Chondrocyte (in vitro differentiated cells): Measurements from ENCODE around the gene TLE3. TPM values are rescaled to one million over a fixed set of nuclear protein-coding genes. Genes with fewer than 3 reads are reported as not detected.

Experiments
- DNase-seq: peaks from one replicate; pipeline ENCODE4 v3.0.0; 2021; ENCODE audit warnings: mixed read lengths, low spot score
- H3K27ac Mint-ChIP-seq: one replicate; pipeline ENCODE4 v1.8.0; 2021; ENCODE audit warnings: mild to moderate bottlenecking, moderate library complexity, mixed read lengths; ENCODE audit not compliant: unreplicated experiment
- H3K27me3 Mint-ChIP-seq: 2 replicates; pipeline ENCODE4 v1.8.0; 2021; ENCODE audit warnings: low read depth, mixed read lengths
- H3K36me3 Mint-ChIP-seq: 2 replicates; pipeline ENCODE4 v1.8.0; 2021; ENCODE audit warnings: low read depth, mixed read lengths
- H3K4me1 Mint-ChIP-seq: 2 replicates; pipeline ENCODE4 v1.8.0; 2021; ENCODE audit warnings: low read depth, mild to moderate bottlenecking, mixed read lengths
- H3K4me3 Mint-ChIP-seq: one replicate; pipeline ENCODE4 v1.8.0; 2021; ENCODE audit warnings: mild to moderate bottlenecking, moderate library complexity, mixed read lengths; ENCODE audit not compliant: unreplicated experiment
- H3K9me3 Mint-ChIP-seq: 2 replicates; pipeline ENCODE4 v1.8.0; 2021; ENCODE audit warnings: low read depth, mixed read lengths
- CTCF ChIP-seq: fragments of 200-600 bp; sonication (generic); IDR thresholded peaks from 2 replicates; pipeline ENCODE4 v1.5.0; 2021; ENCODE audit warnings: antibody characterized with exemption, mild to moderate bottlenecking, moderate library complexity
- total RNA-seq: library from RNA; stranded (reverse); gene quantifications from 3 replicates; pipeline ENCODE4 v1.2.1, GENCODE V29; 2021

TLE3 gene
- total RNA-seq, 1 donor from 2014 or later = 53.4 TPM

- Mint-ChIP-seq H3K27me3 (no peaks in the 10 kb centered on the region), H3K36me3 (peaks cover 34% of the 10 kb centered on the region), H3K9me3 (no peaks in the 10 kb centered on the region), H3K27ac (no peak overlapping the region), H3K4me3 (no peak overlapping the region), H3K4me1 (peaks cover 36% of the 10 kb centered on the region)
- no peak for DNase-seq
- TF ChIP-seq CTCF = no peak
Observed at GRCh38 chr15:70064441-70064840, 33.3 kb downstream of the TLE3 start.

- TF ChIP-seq CTCF = no peak
- H3K36me3 Mint-ChIP-seq = peaks cover 37% of the 10 kb centered on the region
Observed at GRCh38 chr15:70063980-70064379, 33.7 kb downstream of the TLE3 start.

GRCh38 chr15:70063261-70063925 lies 34.3 kb downstream of the TLE3 start:
- Mint-ChIP-seq H3K27me3 (no peaks in the 10 kb centered on the region), H3K36me3 (peaks cover 37% of the 10 kb centered on the region), H3K27ac (no peak overlapping the region), H3K4me1 (peaks cover 36% of the 10 kb centered on the region), H3K9me3 (no peaks in the 10 kb centered on the region), H3K4me3 (no peak overlapping the region)
- DNase-seq = no peak
- no peak for TF ChIP-seq CTCF

More at GRCh38 chr15:70063980-70064379, 33.7 kb downstream of the TLE3 start:
- no peak overlapping the region for H3K27ac Mint-ChIP-seq
- no peaks in the 10 kb centered on the region for H3K27me3 Mint-ChIP-seq
- H3K4me1 Mint-ChIP-seq = peaks cover 36% of the 10 kb centered on the region
- DNase-seq = no peak
- no peaks in the 10 kb centered on the region for H3K9me3 Mint-ChIP-seq
- no peak overlapping the region for H3K4me3 Mint-ChIP-seq

- Mint-ChIP-seq H3K27ac (peak overlapping the region; percentile 80), H3K36me3 (peaks cover 42% of the 10 kb centered on the region), H3K4me3 (peak overlapping the region; percentile 33), H3K9me3 (no peaks in the 10 kb centered on the region), H3K27me3 (no peaks in the 10 kb centered on the region), H3K4me1 (peaks cover 36% of the 10 kb centered on the region)
- DNase-seq = no peak
- no peak for TF ChIP-seq CTCF
Observed at GRCh38 chr15:70062321-70062956, 35.3 kb downstream of the TLE3 start.

- H3K9me3 Mint-ChIP-seq = no peaks in the 10 kb centered on the region
- H3K27ac Mint-ChIP-seq = no peak overlapping the region
- H3K4me1 Mint-ChIP-seq = peaks cover 36% of the 10 kb centered on the region
- TF ChIP-seq CTCF = no peak
- DNase-seq = no peak
- no peaks in the 10 kb centered on the region for H3K27me3 Mint-ChIP-seq
- H3K4me3 Mint-ChIP-seq = peak overlapping the region; percentile 25
- H3K36me3 Mint-ChIP-seq = peaks cover 41% of the 10 kb centered on the region
Observed at GRCh38 chr15:70061696-70062270, 35.9 kb downstream of the TLE3 start.
